Measurements from ENCODE around the gene CSTF1.

- TF ChIP-seq POLR2A (IDR thresholded peaks at IDR 0.05; ENCODE audit: borderline replicate concordance, extremely low read depth, insufficient read depth, insufficient read length) (no peak), REST (IDR thresholded peaks at IDR 0.05; ENCODE audit: low read depth) (no peak), POLR2AphosphoS5 (IDR thresholded peaks at IDR 0.05; ENCODE audit: low read depth, low read length) (no peak)
Observed at GRCh38 chr20:56380375-56380774, 12.1 kb upstream of the CSTF1 start.
